Ishikawa (cell line): Measurements from ENCODE around the gene CPXM1.

Source experiments
- CEBPB ChIP-seq: IDR thresholded peaks from 2 replicates; pipeline ENCODE4 v1.6.1; 2012
- CREB1 ChIP-seq: IDR thresholded peaks from 2 replicates; pipeline ENCODE4 v1.6.1; 2012; ENCODE audit warnings: low read depth
- EP300 ChIP-seq: IDR thresholded peaks from 2 replicates; pipeline ENCODE4 v1.6.1; 2012; ENCODE audit warnings: borderline replicate concordance
- FOXM1 ChIP-seq: IDR thresholded peaks from 2 replicates; pipeline ENCODE4 v1.6.1; 2012; ENCODE audit warnings: low read depth, borderline replicate concordance
- RAD21 ChIP-seq: IDR thresholded peaks from 2 replicates; pipeline ENCODE4 v1.6.1; 2012; ENCODE audit warnings: low read depth
- TCF12 ChIP-seq: IDR thresholded peaks from 2 replicates; pipeline ENCODE4 v1.6.1; 2012; ENCODE audit warnings: low read depth
- YY1 ChIP-seq: IDR thresholded peaks from 2 replicates; pipeline ENCODE4 v1.6.1; 2012; ENCODE audit warnings: low read depth
- ZBTB7A ChIP-seq: IDR thresholded peaks from 2 replicates; pipeline ENCODE4 v1.6.1; 2012; ENCODE audit warnings: low read depth
- TF ChIP-seq, protein P1 (sequence below): IDR thresholded peaks from 2 replicates; pipeline ENCODE4 v1.6.1; 2012
- TF ChIP-seq, protein P2 (sequence below): IDR thresholded peaks from 2 replicates; pipeline ENCODE4 v1.6.1; 2012; ENCODE audit warnings: low read depth, mild to moderate bottlenecking
- TF ChIP-seq, protein P3 (sequence below): IDR thresholded peaks from 2 replicates; pipeline ENCODE4 v1.6.1; 2012

DNA sequence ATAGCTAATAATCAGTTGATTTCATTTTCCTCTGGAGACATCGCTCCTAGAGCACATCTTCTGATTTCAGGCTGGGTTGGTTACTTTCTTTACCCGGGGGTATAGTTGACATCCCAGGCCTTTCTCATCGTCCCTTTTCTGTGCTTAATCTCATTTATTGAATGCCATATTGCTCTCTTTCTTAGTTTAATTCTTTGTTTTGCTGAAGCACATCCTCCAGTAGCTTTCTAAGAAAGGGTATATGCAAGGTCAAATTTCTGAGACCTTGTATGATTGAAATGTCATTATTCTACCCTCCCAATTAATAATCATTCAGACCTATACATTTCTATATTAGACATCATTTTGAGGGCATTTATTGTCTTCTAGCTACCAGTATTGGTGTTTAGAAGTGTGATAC, 11.8 kb upstream of the CPXM1 start:
- TF ChIP-seq YY1, result no peak
- no peak for TF ChIP-seq FOXM1
- no peak for TF ChIP-seq EP300
- TF ChIP-seq CREB1, result no peak
- TF ChIP-seq CEBPB, result no peak
- TF ChIP-seq, protein P1, sequence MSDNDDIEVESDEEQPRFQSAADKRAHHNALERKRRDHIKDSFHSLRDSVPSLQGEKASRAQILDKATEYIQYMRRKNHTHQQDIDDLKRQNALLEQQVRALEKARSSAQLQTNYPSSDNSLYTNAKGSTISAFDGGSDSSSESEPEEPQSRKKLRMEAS, result no peak
- no peak for TF ChIP-seq RAD21
- TF ChIP-seq, protein P2, sequence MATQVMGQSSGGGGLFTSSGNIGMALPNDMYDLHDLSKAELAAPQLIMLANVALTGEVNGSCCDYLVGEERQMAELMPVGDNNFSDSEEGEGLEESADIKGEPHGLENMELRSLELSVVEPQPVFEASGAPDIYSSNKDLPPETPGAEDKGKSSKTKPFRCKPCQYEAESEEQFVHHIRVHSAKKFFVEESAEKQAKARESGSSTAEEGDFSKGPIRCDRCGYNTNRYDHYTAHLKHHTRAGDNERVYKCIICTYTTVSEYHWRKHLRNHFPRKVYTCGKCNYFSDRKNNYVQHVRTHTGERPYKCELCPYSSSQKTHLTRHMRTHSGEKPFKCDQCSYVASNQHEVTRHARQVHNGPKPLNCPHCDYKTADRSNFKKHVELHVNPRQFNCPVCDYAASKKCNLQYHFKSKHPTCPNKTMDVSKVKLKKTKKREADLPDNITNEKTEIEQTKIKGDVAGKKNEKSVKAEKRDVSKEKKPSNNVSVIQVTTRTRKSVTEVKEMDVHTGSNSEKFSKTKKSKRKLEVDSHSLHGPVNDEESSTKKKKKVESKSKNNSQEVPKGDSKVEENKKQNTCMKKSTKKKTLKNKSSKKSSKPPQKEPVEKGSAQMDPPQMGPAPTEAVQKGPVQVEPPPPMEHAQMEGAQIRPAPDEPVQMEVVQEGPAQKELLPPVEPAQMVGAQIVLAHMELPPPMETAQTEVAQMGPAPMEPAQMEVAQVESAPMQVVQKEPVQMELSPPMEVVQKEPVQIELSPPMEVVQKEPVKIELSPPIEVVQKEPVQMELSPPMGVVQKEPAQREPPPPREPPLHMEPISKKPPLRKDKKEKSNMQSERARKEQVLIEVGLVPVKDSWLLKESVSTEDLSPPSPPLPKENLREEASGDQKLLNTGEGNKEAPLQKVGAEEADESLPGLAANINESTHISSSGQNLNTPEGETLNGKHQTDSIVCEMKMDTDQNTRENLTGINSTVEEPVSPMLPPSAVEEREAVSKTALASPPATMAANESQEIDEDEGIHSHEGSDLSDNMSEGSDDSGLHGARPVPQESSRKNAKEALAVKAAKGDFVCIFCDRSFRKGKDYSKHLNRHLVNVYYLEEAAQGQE, result no peak
- TF ChIP-seq, protein P3, sequence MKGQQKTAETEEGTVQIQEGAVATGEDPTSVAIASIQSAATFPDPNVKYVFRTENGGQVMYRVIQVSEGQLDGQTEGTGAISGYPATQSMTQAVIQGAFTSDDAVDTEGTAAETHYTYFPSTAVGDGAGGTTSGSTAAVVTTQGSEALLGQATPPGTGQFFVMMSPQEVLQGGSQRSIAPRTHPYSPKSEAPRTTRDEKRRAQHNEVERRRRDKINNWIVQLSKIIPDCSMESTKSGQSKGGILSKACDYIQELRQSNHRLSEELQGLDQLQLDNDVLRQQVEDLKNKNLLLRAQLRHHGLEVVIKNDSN, result no peak
- no peak for TF ChIP-seq ZBTB7A
- no peak for TF ChIP-seq TCF12
